HG03378 (cell line): Measurements from ENCODE around the gene TP53I13.

Source experiments
- ATAC-seq: cut with Tn5 transposase; IDR thresholded peaks from one replicate; pipeline ENCODE4 v1.9.1; 2021; ENCODE audit warnings: mild to moderate bottlenecking, moderate library complexity; ENCODE audit not compliant: unreplicated experiment

TP53I13 gene

GRCh38 chr17:29613856-29614255, 45.4 kb downstream of the TP53I13 start:
- ATAC-seq, result no peak

- no peak for ATAC-seq
These were observed 46.0 kb downstream of the TP53I13 start for GRCh38 chr17:29614349-29615047.

GRCh38 chr17:29615048-29615385, 46.5 kb downstream of the TP53I13 start:
- ATAC-seq, result no peak

GRCh38 chr17:29615492-29616299, 47.2 kb downstream of the TP53I13 start:
- no peak for ATAC-seq

GRCh38 chr17:29616300-29617048, 48.0 kb downstream of the TP53I13 start:
- ATAC-seq, result no peak

GRCh38 chr17:29617125-29617480, 48.6 kb downstream of the TP53I13 start:
- ATAC-seq, result peak; percentile 54

GRCh38 chr17:29617481-29618271, 49.2 kb downstream of the TP53I13 start:
- ATAC-seq, result peak; percentile 8

GRCh38 chr17:29618272-29619065, 50.0 kb downstream of the TP53I13 start:
- ATAC-seq, result no peak

- ATAC-seq, result no peak
These were observed 50.8 kb downstream of the TP53I13 start for GRCh38 chr17:29619251-29619650.

- no peak for ATAC-seq
These were observed 51.8 kb downstream of the TP53I13 start for GRCh38 chr17:29620271-29620670.

- no peak for ATAC-seq
These were observed 52.4 kb downstream of the TP53I13 start for GRCh38 chr17:29620779-29621500.

GRCh38 chr17:29621751-29622194, 53.3 kb downstream of the TP53I13 start:
- no peak for ATAC-seq
